PFSK-1 (cell line): ENCODE measurements around the gene ST8SIA6.

Source experiments
- FOXP2 ChIP-seq: optimal IDR thresholded peaks from 2 replicates; pipeline ENCODE3; 2011; ENCODE audit warnings: borderline replicate concordance, control low read depth, inconsistent platforms; ENCODE audit not compliant: insufficient read depth; ENCODE audit errors: extremely low read length, extremely low read depth
- POLR2AphosphoS5 ChIP-seq: IDR thresholded peaks from 2 replicates; pipeline ENCODE4 v1.6.1; 2012; ENCODE audit warnings: low read depth, mild to moderate bottlenecking, control low read depth, low read length, moderate library complexity
- REST ChIP-seq, 2 experiments: IDR thresholded peaks; 2 replicates each; pipeline versions ENCODE4 v1.6.1 to v1.8.0; 2011 to 2012; ENCODE audit warnings: low read depth in 2 of 2, low read length in 2 of 2, control low read depth in 1 of 2, inconsistent platforms in 1 of 2, mild to moderate bottlenecking in 1 of 2, moderate library complexity in 1 of 2; ENCODE audit not compliant: insufficient read depth in 1 of 2
- SIN3A ChIP-seq: IDR thresholded peaks from 2 replicates; pipeline ENCODE4 v1.6.1; 2012; ENCODE audit warnings: mild to moderate bottlenecking, low read length, moderate library complexity, borderline replicate concordance; ENCODE audit not compliant: insufficient read depth
- TAF1 ChIP-seq: IDR thresholded peaks from 2 replicates; pipeline ENCODE4 v1.6.1; 2012; ENCODE audit warnings: low read length, control low read depth, borderline replicate concordance; ENCODE audit not compliant: insufficient read depth

The ST8SIA6 gene

GRCh38 chr10:17494626-17495260 lies 40.3 kb upstream of the ST8SIA6 start:
- TF ChIP-seq REST (IDR thresholded peaks at IDR 0.05; ENCODE audit: insufficient read depth in 1 of 2, low read depth in 2 of 2, low read length in 2 of 2) (no peak), SIN3A (no peak), TAF1 (no peak), POLR2AphosphoS5 (no peak), FOXP2 (no peak)

GRCh38 chr10:17488848-17489247 lies 34.5 kb upstream of the ST8SIA6 start:
- TF ChIP-seq POLR2AphosphoS5 (no peak), TAF1 (no peak), REST (IDR thresholded peaks at IDR 0.05; ENCODE audit: insufficient read depth in 1 of 2, low read depth in 2 of 2, low read length in 2 of 2) (no peak), FOXP2 (no peak), SIN3A (no peak)

- TF ChIP-seq REST (IDR thresholded peaks at IDR 0.05; ENCODE audit: insufficient read depth in 1 of 2, low read depth in 2 of 2, low read length in 2 of 2) (no peak), POLR2AphosphoS5 (no peak), FOXP2 (no peak), TAF1 (no peak), SIN3A (no peak)
Measured at GRCh38 chr10:17483079-17483478, 28.7 kb upstream of the ST8SIA6 start.

- no peak for TF ChIP-seq REST (IDR thresholded peaks at IDR 0.05; ENCODE audit: insufficient read depth in 1 of 2, low read depth in 2 of 2, low read length in 2 of 2)
- no peak for TF ChIP-seq POLR2AphosphoS5
- TF ChIP-seq SIN3A = no peak
- TF ChIP-seq FOXP2 = no peak
- TF ChIP-seq TAF1 = no peak
Measured at GRCh38 chr10:17479822-17480221, 25.4 kb upstream of the ST8SIA6 start.
